Measurements from ENCODE around the gene HPN.
"Not testable (repeated sequence)": the region's sequence is repeated elsewhere in the genome, so short reads cannot be mapped to it uniquely, and the experiment has no call there.

HPN gene

DNA sequence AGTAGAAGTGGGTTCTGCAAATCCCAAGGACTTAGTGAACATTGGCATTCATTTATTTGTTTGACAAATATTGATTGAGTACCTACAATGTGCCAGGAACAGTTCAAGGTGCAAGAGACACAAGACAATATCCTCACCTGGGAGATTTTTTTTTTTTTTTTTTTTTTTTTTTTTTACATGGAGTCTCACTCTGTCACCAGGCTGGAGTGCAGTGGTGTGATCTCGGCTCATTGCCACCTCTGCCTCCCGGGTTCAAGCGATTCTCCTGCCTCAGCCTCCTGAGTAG, 13.0 kb upstream of the HPN start:
- not testable (repeated sequence) for DNase-seq

DNA sequence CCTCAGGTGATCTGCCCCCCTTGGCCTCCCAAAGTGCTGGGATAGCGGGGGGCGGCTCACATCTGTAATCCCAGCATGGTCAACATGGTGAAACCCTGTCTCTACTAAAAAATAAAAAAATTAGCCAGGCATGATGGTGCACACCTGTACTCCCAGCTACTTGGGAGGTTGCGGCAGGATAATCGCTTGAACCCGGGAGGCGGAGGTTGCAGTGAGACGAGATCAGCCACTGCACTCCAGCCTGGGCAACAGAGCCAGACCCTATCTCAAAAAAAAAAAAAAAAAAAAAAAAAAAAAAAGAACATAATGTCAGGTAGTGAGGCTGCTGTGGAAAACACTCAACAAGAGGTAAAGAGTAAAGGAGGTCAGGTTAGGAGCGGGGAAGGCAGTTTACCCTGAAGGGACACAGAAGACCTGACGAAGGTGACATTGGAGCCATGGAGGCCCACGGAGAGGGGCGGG, 12.2 kb upstream of the HPN start:
- DNase-seq: not testable (repeated sequence)

DNA sequence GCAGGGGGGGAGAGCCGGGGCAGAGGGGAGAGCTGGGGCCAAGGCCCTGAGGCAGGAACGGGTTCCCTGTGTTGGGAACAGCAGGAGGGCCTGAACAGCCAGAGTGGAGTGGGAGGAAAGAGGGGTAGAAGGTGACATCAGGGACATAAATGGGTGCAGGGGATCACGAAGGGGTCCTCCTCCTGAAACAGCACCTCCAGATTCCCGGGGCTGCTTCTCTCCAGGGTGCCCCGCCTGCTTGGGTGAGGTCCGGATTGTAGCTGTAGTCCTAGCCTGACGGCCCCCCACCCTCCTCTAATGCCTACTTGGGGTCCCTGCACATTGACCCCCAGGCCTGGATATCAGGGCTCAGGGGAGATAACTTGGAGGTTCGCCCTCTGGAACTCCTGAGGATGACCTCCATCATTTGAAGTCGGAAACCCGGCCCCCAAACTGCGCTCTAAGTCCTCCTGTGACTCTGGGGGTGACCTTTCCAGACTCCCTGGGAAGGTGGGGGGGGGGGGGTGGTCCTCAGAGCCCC, 11.7 kb upstream of the HPN start:
- no peak for DNase-seq

DNA sequence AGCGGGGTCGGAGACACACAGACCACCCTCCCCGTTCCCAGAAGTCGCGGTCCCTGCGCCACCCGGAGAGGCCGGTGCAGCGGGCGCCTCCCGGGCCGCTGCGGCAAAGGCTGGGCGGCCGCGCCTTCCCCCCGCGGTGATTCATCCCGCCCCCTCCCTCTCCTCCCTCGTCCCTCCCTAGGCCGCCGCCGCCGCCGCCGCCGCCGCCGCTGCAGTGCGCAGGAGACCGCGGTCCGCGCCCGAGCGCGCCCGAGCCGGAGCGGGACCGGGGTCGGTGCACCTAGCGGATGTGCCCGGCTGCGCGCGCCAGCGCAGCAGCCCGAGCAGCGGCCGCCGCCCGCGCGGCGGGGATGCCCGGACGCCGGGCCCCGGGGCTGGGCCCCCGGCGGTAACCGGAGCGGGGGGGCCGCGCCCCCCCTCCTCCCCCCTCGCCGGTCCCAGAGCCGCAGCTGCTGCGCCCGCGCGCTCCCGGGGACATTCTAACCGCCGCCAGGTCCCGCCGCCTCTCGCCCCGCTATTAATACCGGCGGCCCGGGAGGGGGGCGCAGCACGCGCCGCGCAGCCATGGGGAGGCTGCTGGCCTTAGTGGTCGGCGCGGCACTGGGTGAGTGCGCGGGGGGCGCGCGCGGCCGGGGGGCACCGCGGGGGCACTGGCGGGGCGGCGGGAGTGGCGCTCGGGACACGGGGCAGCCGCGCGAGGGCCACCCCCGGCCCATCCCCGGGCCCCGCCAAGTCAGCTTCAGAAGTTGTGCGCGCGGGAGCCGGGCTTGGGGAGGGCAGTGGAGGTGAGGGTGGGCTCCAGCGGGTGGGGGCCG, 11.1 kb upstream of the HPN start, which contains the start of gene SCN1B:
TSS of gene SCN1B (plus strand) at position 214 of the 815 bp plus-strand sequence. CDS start at position 565, 351 bp downstream.
- DNase-seq: peak; percentile 65 to 72

DNA sequence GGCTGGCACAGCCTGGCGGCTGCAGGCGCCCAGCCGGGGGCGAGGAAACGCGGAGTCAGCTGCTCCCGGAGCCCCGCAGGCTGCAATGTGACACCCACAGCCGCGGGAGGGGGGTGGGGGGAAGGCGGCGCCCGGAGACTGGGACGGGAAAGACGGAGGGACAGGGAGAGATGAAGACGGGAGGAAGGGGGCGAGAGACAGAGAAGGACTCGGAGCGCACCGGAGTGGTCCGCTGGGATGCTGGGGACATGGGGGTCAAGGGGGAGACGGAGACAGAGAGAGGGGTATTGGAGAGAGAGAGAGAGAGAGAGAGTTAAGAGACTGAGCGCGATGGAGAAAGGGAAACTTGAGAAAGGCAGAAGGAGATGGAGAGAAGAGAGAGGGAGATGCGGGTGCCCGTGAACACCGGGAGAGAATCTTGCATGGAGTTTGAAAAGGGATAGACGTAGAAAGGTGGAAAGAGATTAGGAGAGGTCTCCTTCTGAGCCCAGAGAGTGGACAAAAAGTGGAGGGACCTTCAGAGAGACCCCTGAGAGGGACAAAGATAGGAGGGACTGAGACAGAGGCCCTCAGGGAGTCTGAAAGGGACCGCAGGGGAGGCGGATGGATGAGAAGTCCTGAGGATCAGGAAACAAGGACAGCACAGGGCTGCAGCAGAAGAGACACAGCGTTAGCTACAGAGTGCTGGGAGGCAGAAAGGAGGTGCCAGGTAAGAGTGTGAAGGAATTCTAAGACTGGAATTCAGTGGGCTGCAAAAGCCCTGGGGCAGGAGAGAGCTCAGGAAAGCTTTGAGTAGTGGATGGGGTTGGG, 10.2 kb upstream of the HPN start:
- DNase-seq: no peak

DNA sequence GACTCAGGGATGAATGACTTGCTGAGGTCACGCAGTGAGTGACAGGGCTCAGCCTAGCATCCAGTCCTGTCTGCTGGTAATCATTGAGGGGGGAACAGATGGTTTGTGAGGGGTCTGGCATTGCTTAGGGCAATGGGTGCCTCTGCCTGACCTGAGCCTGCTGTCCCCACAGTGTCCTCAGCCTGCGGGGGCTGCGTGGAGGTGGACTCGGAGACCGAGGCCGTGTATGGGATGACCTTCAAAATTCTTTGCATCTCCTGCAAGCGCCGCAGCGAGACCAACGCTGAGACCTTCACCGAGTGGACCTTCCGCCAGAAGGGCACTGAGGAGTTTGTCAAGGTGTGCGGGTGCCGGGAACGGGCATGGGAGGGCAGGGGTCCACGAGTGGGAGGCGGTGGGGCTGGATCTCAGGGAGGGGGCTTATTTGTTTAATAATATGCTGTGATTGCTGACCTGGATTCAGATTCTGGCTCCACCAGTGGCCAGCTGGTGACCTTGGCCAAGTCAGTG, 9.1 kb upstream of the HPN start:
- no peak for DNase-seq

DNA sequence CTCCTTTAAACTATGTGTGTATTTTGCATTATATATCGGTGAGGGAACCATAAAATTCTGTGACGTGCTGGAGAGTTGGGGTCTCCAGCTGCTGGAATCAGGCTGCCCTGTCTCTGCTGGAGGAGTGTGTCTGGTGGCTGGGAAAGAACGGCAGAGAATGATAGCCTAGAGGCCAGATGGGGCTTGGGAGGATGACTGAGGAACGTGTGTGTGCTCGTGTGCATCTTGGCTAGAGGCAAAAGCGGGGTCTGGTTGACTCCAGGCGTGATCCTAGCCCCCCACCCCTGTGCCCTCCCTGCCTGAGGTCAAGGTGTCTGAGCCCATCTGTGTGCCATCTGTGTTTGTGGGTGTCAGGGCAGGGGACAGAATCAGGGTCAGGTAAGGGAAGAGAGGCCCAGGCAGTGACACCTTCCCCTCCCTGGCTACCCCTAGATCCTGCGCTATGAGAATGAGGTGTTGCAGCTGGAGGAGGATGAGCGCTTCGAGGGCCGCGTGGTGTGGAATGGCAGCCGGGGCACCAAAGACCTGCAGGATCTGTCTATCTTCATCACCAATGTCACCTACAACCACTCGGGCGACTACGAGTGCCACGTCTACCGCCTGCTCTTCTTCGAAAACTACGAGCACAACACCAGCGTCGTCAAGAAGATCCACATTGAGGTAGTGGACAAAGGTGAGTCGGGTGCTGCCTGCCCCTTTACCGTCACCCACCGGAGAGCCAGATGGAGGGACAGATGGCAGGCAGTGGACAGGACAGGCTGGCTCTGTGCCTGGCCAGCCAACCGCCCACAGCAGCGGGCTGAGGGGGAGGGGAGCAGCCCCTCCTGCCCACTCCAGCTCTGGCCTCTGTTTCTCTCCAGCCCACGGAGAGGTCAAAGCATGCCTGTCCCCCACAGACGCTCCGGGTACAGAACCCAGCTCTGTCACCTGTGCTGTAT, 8.2 kb upstream of the HPN start:
- DNase-seq: no peak

DNA sequence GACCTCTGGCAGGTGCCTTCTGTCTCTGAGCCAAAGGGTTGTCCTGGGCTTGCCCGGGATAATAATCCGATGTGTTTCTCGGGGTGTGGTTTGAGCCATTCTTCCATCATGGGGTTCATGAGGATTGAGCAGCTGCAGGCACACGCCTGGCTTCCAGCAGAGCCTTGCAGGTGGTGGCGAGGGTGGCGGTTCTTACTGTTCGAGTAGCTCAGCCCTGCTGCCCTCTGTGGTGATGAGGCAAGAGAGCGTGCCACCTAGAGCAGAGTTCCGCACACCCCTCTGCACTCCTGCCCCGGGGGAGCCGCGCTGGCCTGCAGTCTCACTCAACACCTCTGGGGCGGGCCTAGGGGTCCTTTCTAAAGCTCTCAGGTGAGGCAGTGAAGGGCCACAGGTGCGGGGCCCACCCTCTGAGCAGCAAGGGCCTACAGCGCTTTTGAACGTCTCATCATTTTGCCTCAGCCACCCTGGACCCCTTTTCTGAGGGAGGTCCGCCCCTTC, 7.5 kb upstream of the HPN start:
- DNase-seq: no peak

DNA sequence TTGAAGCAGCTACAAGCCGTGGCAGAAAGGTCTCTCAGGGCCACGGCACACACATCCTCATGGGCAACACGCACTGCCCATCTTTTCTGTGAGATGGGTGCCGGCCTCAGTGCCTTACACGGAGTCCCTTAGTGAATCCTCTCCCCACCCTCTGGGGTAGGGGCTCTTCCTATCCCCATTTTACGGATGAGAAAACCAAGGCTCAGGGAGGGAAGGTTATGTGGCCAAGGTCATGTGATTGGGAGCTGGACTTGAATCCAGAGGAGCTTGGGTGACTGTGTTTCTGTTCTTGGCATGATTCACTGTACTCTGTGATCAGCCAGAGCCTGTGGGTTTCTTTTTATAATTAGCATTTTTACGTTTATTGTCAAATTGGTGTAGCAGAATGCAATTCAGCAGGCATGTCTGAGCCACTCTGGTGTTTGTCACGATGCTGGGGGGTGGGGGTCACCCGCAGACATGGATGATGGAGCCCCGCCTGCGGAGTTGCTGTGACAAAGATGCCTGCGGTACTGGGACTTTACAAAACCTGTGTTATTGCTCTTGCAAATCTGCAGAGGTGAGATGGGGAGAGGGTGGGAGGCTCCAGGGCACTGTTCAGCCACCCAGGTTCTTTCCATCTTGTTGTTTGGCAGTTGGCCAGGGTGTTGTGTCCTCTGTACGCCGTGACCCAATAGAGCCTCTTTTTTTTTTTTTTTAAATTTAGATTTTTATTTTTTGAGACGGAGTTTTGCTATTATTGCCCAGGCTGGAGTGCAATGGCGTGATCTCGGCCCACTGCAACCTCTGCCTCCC, 6.7 kb upstream of the HPN start:
- DNase-seq: no peak

DNA sequence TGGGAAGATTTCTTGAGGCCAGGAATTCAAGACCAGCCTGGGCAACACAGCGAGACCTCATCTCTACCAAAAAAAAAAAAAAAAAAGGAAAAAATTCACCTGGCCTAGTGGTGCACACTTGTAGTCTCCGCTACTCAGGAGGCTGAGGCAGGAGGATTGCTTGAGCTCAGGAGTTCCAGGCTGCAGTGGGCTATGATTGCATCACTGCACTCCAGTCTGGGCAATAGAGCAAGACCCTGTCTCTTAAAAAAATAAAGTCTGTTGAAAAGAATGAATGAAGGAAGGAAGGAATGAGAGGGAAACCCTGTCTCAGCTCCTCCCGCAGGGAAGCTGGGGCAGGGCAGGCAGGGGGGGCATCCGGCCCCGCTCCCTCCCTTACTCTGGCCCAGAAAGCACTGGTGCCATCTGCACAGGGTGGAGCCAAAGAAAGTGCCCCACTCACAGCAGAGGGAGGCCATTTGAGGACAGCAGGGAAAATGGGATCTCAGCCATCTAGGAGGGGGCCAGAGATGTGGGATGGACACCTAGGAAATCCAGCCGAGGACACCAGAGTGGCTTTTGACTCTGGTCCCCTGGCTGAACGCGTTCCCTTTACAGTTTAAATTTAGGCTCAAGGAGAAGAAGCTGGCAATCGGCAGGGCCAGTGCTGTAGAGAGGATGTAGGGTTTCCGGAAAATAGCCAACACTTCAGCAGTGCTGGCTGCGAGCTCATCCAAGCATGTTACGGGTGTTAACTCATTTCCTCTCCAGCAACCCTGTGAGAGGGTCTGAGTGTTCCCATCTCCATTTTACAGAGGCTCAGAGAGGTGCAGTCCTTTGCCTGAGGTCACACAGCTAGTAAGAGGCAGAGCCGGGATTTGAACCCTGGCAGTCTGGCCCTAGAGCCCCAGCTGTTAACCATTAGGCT, 3.6 kb upstream of the HPN start:
- DNase-seq: no peak

DNA sequence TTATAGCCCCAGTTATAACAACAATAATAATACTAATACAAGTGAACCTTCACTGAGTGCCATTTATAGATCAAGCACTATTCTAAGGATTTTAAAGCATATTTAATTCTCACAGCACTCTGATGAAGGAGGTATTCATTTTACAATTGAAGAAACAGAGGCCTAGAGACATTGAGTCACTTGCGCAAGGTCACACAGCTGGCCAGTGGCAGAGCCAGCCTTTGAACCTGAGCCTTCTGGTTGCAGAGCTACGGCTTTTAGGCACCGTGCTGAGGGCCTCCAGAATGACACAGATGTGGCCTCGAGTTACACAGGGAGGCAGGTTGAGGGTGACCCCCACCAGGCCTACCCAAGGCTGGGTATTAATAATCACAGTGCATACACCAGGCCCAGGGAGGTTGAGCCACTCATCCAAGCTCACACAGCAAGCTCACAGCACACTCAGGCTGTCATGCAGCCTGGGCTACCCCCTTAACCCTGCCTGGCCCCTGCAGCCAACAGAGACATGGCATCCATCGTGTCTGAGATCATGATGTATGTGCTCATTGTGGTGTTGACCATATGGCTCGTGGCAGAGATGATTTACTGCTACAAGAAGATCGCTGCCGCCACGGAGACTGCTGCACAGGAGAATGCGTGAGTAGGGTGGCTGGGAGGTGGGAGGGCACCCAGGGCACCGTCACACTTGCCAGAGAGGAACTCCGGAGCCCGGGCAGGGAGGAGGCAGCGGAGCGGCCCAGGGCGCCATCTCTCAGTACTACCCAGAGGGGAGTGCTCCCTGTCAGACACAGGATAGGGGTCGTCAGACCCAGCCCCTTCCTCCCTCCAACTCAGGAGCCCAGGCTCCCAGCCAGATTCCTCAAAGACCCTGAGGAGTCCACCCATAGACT, 2.7 kb upstream of the HPN start:
- no peak for DNase-seq

DNA sequence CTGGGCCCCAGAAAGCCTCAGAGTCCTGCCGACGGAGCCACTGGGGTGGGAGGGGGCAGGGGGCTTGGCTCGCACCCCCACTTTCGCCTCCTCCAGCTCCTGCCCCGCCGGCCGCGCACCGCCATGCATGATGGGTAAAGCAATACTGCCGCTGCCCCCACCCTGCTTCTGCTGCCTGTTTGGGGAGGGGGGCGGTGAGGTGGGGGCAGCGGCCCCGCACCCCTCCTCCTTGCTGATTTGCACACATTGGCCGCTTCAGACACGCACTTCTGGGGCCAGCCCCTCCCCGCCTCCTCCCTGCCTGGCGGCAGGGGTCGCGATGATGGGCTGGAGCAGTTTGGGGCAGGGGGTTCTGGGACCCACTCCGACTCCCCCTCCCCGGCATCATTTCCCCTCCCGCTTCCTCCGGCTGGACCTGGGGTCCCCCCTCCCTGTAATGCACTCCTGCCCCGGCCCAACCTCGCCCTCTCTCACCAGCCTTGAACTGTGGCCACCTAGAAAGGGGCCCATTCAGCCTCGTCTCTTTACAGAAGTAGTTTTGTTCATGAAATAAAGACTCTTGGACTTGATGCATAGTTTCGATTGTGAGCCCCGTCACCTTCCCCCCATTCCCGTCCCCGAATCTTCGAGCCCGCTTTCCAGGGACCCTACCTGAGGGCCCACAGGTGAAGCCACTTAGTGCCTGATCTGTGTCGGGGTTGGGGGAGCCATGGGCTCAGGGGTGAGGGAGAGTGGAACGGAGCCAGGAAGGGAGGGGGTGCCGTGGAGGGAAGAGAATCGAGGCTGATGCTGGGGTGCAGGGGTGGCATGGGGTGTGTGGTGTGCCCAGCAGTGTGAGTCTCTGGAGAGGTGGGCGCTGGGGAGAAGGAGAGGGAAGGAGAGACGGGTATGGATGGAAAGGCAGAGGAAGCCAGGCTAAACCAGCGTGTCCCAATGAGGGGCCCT, 1.4 kb upstream of the HPN start:
- DNase-seq: no peak

DNA sequence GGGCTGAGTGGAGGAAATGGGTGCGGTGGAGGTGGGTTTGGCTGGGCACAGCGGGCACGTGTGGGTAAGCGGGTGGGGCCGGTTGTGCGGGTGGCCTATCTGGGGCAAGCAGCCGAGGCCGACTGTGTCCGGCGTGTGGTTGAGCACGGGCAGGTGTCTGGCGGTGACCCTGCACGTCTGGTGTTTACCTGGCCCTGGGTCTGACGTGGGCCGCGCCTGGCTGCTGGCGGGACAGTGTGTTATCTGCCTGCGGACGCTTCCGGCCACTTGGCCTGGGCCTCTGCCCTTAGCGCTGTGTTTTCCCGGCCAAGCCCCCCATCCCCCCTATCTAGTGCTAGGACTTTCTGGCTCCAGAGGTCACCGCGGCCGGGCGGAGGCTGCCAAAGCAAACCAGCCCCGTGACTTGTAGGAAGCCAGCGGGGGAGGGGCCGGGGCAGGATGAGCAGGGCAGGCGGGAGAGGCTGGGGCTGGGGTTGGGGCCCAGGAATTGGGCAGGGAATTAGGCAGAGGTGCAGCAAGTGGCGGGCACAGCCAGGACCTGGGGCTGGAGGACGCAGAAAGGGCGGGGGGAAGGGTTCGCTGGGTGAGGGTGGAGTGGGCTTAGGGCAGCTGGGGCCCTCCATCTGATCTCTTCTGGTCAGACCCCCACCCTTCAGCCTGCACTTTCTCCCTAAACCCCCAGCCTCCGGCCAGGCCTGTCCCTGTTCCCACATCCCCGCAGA, 534 bp upstream of the HPN start:
- DNase-seq: peak; percentile 9 to 36

DNA sequence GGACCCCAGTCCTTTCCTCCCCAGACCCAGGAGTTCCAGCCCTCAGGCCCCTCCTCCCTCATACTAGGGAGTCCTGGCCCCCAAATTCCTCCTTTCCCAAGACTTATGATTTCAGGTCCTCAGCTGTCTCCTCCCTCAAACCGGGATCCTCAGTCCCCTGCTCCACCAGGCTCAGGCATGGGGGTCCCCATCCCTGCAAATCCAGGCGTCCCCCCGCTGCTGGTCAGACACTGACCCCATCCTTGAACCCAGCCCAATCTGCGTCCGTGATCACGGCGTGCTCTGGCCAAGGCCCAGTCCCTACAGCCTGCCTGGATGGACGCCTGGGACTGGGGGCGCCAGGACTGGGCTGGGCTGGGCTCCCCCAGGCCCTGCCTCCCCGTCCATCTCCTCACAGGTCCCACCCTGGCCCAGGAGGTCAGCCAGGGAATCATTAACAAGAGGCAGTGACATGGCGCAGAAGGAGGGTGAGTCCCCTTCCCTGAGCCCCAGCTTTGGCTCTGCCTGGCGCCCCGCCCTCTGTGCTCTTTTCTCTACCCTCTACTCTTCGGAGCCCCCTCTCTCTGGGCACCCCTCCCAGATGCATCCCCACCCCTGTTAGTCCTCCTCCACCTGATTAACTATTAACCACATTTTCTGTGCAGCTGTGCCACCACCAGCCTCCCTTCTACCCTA, 672 bp downstream of the HPN start:
- no peak for DNase-seq

DNA sequence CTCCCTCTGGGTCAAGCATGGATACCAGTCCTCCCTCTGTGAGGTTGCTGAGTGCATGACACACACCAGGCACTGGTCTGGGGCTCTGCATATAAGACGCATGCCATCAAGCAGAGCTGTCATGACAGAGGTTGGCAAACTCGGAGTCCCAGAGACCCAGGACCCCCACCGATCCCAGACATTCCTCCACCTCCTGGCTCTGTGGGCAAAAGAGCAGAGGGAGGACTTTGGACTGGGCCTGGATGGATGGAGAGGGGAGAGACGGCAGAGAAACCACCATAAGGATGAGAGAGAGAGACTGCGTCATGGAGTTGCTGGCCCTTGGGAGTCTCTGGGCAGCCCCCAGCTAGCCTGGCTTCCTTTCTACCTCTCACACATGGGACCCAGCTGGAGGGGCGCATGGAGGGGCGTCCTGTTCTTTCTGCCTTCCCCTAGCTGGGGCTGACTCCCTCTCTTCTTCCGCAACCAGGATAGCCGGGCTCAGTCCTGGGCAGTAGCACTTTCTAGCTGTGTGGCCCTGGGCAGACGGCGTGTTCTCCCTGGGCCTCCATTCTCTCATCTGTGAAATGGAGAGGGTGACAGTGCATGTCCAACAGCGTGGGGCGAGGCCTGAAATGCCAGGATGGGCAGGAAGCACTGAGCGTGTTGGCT, 1.6 kb downstream of the HPN start:
- no peak for DNase-seq

DNA sequence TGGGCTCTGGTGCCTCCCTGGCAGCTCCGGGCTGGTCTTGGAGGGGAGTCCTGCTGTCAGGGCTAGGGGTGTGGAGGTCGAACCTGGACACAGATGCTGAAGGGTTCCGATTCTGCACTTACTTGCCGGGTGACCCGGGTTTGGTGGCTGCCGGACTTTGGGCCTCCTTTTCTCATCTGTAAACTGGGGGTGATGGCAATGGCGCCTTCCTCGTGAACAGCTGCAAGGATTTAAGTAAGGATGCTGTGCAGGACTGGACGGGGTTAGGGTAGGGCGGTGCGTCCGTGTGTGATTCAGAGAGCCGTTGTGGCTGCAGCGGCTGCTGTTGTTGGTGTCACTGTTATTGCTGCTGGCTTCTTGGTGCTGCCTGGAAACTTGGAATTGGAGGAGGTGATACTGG, 2.4 kb downstream of the HPN start:
- DNase-seq: no peak

Measured in stimulated activated CD4-positive, alpha-beta T cell treated with anti-CD3 and anti-CD28 coated beads, Interleukin-4, amount 100 ng/mL, for 4 hours (primary cell).